Measurements from ENCODE around the gene PJVK.

DNA sequence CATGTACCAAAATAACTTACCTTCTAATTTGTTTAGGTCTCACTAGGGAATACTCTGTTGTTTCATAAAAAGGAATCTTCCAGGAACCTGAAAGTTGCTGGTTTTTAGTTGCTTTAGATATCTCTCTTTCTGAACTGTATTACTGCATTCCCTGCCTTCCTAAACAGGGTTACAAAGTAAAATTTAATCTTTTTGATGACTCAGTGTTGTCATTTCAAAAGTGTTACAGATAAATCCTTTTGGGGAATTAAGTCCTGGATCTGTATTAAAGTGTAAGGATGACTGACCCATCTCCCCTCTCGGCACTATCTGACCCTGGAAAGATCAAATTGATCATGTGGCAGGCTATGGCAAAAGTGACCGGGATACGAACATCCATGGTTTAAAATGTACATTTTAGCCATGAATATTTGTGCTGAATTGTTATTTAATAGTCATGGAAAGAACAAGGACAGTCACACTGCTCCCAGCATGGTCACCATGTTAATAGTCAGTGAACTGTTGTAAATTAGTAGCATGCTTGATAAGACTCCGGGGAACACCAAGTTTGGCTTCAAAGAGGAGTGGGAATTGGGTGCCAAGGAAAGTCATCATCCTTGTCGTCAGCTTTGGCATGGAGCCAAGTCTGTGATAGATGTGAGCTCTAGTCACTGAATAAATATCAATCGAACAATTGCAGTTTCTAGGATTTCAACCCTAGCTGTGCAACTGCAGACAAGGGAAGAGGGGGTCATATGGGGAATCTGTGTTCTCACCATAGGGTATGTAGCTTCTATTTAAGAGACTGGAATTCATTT lies 33.3 kb downstream of the PJVK start:
- TF ChIP-seq, protein P1, sequence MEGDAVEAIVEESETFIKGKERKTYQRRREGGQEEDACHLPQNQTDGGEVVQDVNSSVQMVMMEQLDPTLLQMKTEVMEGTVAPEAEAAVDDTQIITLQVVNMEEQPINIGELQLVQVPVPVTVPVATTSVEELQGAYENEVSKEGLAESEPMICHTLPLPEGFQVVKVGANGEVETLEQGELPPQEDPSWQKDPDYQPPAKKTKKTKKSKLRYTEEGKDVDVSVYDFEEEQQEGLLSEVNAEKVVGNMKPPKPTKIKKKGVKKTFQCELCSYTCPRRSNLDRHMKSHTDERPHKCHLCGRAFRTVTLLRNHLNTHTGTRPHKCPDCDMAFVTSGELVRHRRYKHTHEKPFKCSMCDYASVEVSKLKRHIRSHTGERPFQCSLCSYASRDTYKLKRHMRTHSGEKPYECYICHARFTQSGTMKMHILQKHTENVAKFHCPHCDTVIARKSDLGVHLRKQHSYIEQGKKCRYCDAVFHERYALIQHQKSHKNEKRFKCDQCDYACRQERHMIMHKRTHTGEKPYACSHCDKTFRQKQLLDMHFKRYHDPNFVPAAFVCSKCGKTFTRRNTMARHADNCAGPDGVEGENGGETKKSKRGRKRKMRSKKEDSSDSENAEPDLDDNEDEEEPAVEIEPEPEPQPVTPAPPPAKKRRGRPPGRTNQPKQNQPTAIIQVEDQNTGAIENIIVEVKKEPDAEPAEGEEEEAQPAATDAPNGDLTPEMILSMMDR (IDR thresholded peaks at IDR 0.05), result no peak
- TF ChIP-seq POLR2A (IDR thresholded peaks at IDR 0.05; ENCODE audit: low read depth) (no peak), EP300 (IDR thresholded peaks at IDR 0.05) (no peak)
